Neural cell (in vitro differentiated cells): ENCODE measurements around the gene CHAF1B. TPM values are rescaled to one million over a fixed set of nuclear protein-coding genes. Genes with fewer than 3 reads are reported as not detected.

Experiments
- H2AFZ ChIP-seq: fragments of 200-600, 300-800 bp; sonication (generic), shearing (Covaris generic); 2 replicates; pipeline ENCODE4 v1.6.0; 2014; ENCODE audit warnings: low read depth, mild to moderate bottlenecking, antibody characterized with exemption, low read length, moderate library complexity
- H3F3A ChIP-seq: fragments of 200-600 bp; shearing (Covaris generic); 2 replicates; pipeline ENCODE4 v1.6.1; 2016; ENCODE audit warnings: mild to moderate bottlenecking, moderate library complexity, mixed read lengths, antibody characterized with exemption, low read length; ENCODE audit not compliant: insufficient read depth, poor library complexity, severe bottlenecking
- H3K27ac ChIP-seq: fragments of 200-600, 300-800 bp; sonication (generic), shearing (Covaris generic); 2 replicates; pipeline ENCODE4 v1.5.1; 2014; ENCODE audit warnings: mild to moderate bottlenecking, low read length, moderate library complexity
- H3K27me3 ChIP-seq: fragments of 300-800, 200-600 bp; sonication (generic), shearing (Covaris generic); 2 replicates; pipeline ENCODE4 v1.6.0; 2014; ENCODE audit warnings: mild to moderate bottlenecking, low read depth, low read length, moderate library complexity; ENCODE audit not compliant: insufficient read depth
- H3K36me3 ChIP-seq: fragments of 300-800, 200-600 bp; sonication (generic), shearing (Covaris generic); 2 replicates; pipeline ENCODE4 v1.5.1; 2014; ENCODE audit warnings: mild to moderate bottlenecking, antibody characterized with exemption, low read length, moderate library complexity; ENCODE audit not compliant: insufficient read depth
- H3K4me2 ChIP-seq: fragments of 300-800, 200-600 bp; sonication (generic), shearing (Covaris generic); 2 replicates; pipeline ENCODE4 v1.6.0; 2014; ENCODE audit warnings: mild to moderate bottlenecking, low read length
- H3K4me3 ChIP-seq: fragments of 300-800, 200-600 bp; sonication (generic), shearing (Covaris generic); 2 replicates; pipeline ENCODE4 v1.5.1; 2014; ENCODE audit warnings: mild to moderate bottlenecking, low read length, moderate library complexity
- H3K79me2 ChIP-seq: fragments of 200-600 bp; shearing (Covaris generic); replicated peaks from 2 replicates; pipeline ENCODE4 v1.6.0; 2014; ENCODE audit warnings: mild to moderate bottlenecking, low read length, moderate library complexity; ENCODE audit not compliant: insufficient read depth
- H3K9ac ChIP-seq: fragments of 300-800, 200-600 bp; sonication (generic), shearing (Covaris generic); 2 replicates; pipeline ENCODE4 v1.6.1; 2016; ENCODE audit warnings: mild to moderate bottlenecking, low read length, mixed read lengths
- H3K9me2 ChIP-seq: fragments of 200-600 bp; shearing (Covaris generic); 2 replicates; pipeline ENCODE4 v1.6.1; 2016; ENCODE audit warnings: mild to moderate bottlenecking, low read length, mixed read lengths; ENCODE audit not compliant: insufficient read depth
- H3K9me3 ChIP-seq: fragments of 200-600, 300-800 bp; sonication (generic), shearing (Covaris generic); 2 replicates; pipeline ENCODE4 v1.6.1; 2016; ENCODE audit warnings: mild to moderate bottlenecking, mixed run types, low read length, moderate library complexity, mixed read lengths
- H4K20me1 ChIP-seq: fragments of 200-600 bp; shearing (Covaris generic); 2 replicates; pipeline ENCODE4 v1.6.1; 2016; ENCODE audit warnings: mild to moderate bottlenecking, mixed run types; ENCODE audit not compliant: insufficient read depth
- EP300 ChIP-seq: fragments of 450-650 bp; conservative IDR thresholded peaks from 2 replicates; pipeline ENCODE4 v1.6.1; 2014; ENCODE audit warnings: antibody characterized with exemption, mild to moderate bottlenecking, moderate library complexity; ENCODE audit not compliant: poor library complexity, severe bottlenecking
- EZH2 ChIP-seq: fragments of 200-600, 300-800 bp; shearing (Covaris generic), sonication (generic); IDR thresholded peaks from 2 replicates; pipeline ENCODE4 v1.6.1; 2014; ENCODE audit warnings: antibody characterized with exemption, low read length, borderline replicate concordance, mild to moderate bottlenecking; ENCODE audit not compliant: insufficient read depth, poor library complexity, severe bottlenecking
- MXI1 ChIP-seq: fragments of 450-650 bp; conservative IDR thresholded peaks from 2 replicates; pipeline ENCODE4 v1.6.1; 2014; ENCODE audit warnings: antibody characterized with exemption, mild to moderate bottlenecking; ENCODE audit not compliant: poor library complexity, severe bottlenecking
- POLR2AphosphoS5 ChIP-seq: IDR thresholded peaks from 2 replicates; pipeline ENCODE4 v1.6.1; 2012
- RAD21 ChIP-seq: fragments of 450-650 bp; conservative IDR thresholded peaks from 2 replicates; pipeline ENCODE4 v1.6.1; 2014; ENCODE audit warnings: antibody characterized with exemption, mild to moderate bottlenecking, moderate library complexity
- SMC3 ChIP-seq: fragments of 450-650 bp; conservative IDR thresholded peaks from 2 replicates; pipeline ENCODE4 v1.6.1; 2014; ENCODE audit warnings: antibody characterized with exemption, mild to moderate bottlenecking, moderate library complexity; ENCODE audit not compliant: poor library complexity
- TAF1 ChIP-seq: IDR thresholded peaks from 2 replicates; pipeline ENCODE4 v1.6.1; 2012; ENCODE audit warnings: low read depth
- polyA plus RNA-seq: library from polyadenylated mRNA; depleted of rRNA; stranded (reverse); fragments of >200 nt; gene quantifications from 2 replicates; pipeline ENCODE4 v1.2.3, GENCODE V29; 2014
- TF ChIP-seq, protein P1 (sequence below): fragments of 450-650 bp; IDR thresholded peaks from 2 replicates; pipeline ENCODE4 v1.5.1; 2014; ENCODE audit warnings: antibody characterized with exemption, mild to moderate bottlenecking, moderate library complexity; ENCODE audit not compliant: poor library complexity, severe bottlenecking
- TF ChIP-seq, protein P2 (sequence below): IDR thresholded peaks from 2 replicates; pipeline ENCODE4 v1.6.1; 2012; ENCODE audit warnings: borderline replicate concordance

Gene CHAF1B
- polyA plus RNA-seq, 1 donor from 2014 or later: 0.72 TPM

GRCh38 chr21:36347278-36347961 is 37.8 kb upstream of the CHAF1B start:
- H4K20me1 ChIP-seq: no peaks in the 10 kb centered on the region
- TF ChIP-seq POLR2AphosphoS5 (no peak), EZH2 (no peak), MXI1 (no peak), SMC3 (no peak), RAD21 (no peak), TAF1 (no peak), EP300 (no peak)
- TF ChIP-seq, protein P1, sequence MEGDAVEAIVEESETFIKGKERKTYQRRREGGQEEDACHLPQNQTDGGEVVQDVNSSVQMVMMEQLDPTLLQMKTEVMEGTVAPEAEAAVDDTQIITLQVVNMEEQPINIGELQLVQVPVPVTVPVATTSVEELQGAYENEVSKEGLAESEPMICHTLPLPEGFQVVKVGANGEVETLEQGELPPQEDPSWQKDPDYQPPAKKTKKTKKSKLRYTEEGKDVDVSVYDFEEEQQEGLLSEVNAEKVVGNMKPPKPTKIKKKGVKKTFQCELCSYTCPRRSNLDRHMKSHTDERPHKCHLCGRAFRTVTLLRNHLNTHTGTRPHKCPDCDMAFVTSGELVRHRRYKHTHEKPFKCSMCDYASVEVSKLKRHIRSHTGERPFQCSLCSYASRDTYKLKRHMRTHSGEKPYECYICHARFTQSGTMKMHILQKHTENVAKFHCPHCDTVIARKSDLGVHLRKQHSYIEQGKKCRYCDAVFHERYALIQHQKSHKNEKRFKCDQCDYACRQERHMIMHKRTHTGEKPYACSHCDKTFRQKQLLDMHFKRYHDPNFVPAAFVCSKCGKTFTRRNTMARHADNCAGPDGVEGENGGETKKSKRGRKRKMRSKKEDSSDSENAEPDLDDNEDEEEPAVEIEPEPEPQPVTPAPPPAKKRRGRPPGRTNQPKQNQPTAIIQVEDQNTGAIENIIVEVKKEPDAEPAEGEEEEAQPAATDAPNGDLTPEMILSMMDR: no peak
- TF ChIP-seq, protein P2, sequence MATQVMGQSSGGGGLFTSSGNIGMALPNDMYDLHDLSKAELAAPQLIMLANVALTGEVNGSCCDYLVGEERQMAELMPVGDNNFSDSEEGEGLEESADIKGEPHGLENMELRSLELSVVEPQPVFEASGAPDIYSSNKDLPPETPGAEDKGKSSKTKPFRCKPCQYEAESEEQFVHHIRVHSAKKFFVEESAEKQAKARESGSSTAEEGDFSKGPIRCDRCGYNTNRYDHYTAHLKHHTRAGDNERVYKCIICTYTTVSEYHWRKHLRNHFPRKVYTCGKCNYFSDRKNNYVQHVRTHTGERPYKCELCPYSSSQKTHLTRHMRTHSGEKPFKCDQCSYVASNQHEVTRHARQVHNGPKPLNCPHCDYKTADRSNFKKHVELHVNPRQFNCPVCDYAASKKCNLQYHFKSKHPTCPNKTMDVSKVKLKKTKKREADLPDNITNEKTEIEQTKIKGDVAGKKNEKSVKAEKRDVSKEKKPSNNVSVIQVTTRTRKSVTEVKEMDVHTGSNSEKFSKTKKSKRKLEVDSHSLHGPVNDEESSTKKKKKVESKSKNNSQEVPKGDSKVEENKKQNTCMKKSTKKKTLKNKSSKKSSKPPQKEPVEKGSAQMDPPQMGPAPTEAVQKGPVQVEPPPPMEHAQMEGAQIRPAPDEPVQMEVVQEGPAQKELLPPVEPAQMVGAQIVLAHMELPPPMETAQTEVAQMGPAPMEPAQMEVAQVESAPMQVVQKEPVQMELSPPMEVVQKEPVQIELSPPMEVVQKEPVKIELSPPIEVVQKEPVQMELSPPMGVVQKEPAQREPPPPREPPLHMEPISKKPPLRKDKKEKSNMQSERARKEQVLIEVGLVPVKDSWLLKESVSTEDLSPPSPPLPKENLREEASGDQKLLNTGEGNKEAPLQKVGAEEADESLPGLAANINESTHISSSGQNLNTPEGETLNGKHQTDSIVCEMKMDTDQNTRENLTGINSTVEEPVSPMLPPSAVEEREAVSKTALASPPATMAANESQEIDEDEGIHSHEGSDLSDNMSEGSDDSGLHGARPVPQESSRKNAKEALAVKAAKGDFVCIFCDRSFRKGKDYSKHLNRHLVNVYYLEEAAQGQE: no peak
- peaks cover 24% of the 10 kb centered on the region for H3K36me3 ChIP-seq
- no peaks in the 10 kb centered on the region for H3K27me3 ChIP-seq
- no peaks in the 10 kb centered on the region for H3F3A ChIP-seq
- H2AFZ ChIP-seq: no peak overlapping the region
- H3K9me2 ChIP-seq: no peaks in the 10 kb centered on the region
- no peak overlapping the region for H3K9ac ChIP-seq
- H3K4me2 ChIP-seq: no peak overlapping the region
- no peaks in the 10 kb centered on the region for H3K9me3 ChIP-seq
- no peaks in the 10 kb centered on the region for H3K79me2 ChIP-seq
- H3K4me3 ChIP-seq: no peak overlapping the region
- no peak overlapping the region for H3K27ac ChIP-seq

DNA sequence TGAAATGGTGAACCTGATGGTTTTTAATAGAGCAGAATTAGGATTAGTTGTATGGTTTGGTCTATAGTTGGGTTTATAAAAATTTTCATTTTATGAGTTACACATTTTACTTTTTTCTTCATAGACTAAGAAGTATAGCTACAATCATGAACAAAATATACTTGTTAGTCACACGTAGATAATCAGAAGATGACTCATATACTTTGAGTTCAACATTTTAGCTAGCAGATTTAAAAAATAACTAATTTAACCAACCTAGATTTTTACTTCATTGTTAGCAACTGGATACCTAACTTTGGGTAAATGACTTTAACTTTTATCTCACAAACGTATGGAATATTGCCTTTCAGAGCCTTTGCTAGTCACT is 37.2 kb upstream of the CHAF1B start:
- no peaks in the 10 kb centered on the region for H3K27me3 ChIP-seq
- H3K79me2 ChIP-seq: no peaks in the 10 kb centered on the region
- no peaks in the 10 kb centered on the region for H4K20me1 ChIP-seq
- no peak overlapping the region for H3K4me3 ChIP-seq
- H3K9me3 ChIP-seq: no peaks in the 10 kb centered on the region
- no peak overlapping the region for H2AFZ ChIP-seq
- no peak overlapping the region for H3K9ac ChIP-seq
- no peaks in the 10 kb centered on the region for H3K9me2 ChIP-seq
- TF ChIP-seq RAD21 (no peak), EZH2 (no peak), EP300 (no peak), POLR2AphosphoS5 (no peak)
- TF ChIP-seq, protein P1: no peak
- TF ChIP-seq, protein P2: no peak
- H3K36me3 ChIP-seq: peaks cover 24% of the 10 kb centered on the region
- H3F3A ChIP-seq: no peaks in the 10 kb centered on the region
- H3K4me2 ChIP-seq: no peak overlapping the region
- H3K27ac ChIP-seq: no peak overlapping the region
